ENCODE data around the gene BLCAP.

Gene BLCAP

GRCh38 chr20:37531856-37532255 lies 4.2 kb upstream of the BLCAP start:
- H3K36me3 ChIP-seq, result no peaks in the 10 kb centered on the region
- peaks cover 36% of the 10 kb centered on the region for H3K4me1 ChIP-seq
- H3K4me3 ChIP-seq, result no peak overlapping the region
- no peak overlapping the region for H3K4me2 ChIP-seq
- H3K9ac ChIP-seq, result no peak overlapping the region
- H3K27ac ChIP-seq, result no peak overlapping the region
- peaks cover 3% of the 10 kb centered on the region for H4K20me1 ChIP-seq
- TF ChIP-seq Cebpa-rat (IDR thresholded peaks at IDR 0.05), result no peak
- peaks cover 3% of the 10 kb centered on the region; the same call in 1 of the 2 replicates for H3K27me3 ChIP-seq
- H3K9me3 ChIP-seq, result no peaks in the 10 kb centered on the region

- Histone ChIP-seq H3K27ac (no peak overlapping the region), H3K36me3 (no peaks in the 10 kb centered on the region), H3K9me3 (no peaks in the 10 kb centered on the region), H3K9ac (no peak overlapping the region), H4K20me1 (peaks cover 14% of the 10 kb centered on the region), H3K4me2 (no peak overlapping the region), H3K27me3 (peaks cover 12% of the 10 kb centered on the region; the same call in 1 of the 2 replicates), H3K4me1 (peaks cover 48% of the 10 kb centered on the region), H3K4me3 (no peak overlapping the region)
- TF ChIP-seq Cebpa-rat (IDR thresholded peaks at IDR 0.05), result no peak
These were observed 3.0 kb upstream of the BLCAP start for GRCh38 chr20:37530696-37531095.

- Histone ChIP-seq H3K4me1 (peaks cover 54% of the 10 kb centered on the region), H3K27ac (no peak overlapping the region), H3K9me3 (no peaks in the 10 kb centered on the region), H3K4me2 (no peak overlapping the region), H3K4me3 (no peak overlapping the region), H3K9ac (no peak overlapping the region), H4K20me1 (peaks cover 20% of the 10 kb centered on the region), H3K27me3 (peaks cover 18% of the 10 kb centered on the region; the same call in 1 of the 2 replicates), H3K36me3 (no peaks in the 10 kb centered on the region)
- no peak for TF ChIP-seq Cebpa-rat (IDR thresholded peaks at IDR 0.05)
These were observed 2.4 kb upstream of the BLCAP start for GRCh38 chr20:37529968-37530600.

GRCh38 chr20:37529214-37529967 lies 1.7 kb upstream of the BLCAP start:
- H3K4me2 ChIP-seq, result no peak overlapping the region
- no peak overlapping the region for H3K27ac ChIP-seq
- H3K4me3 ChIP-seq, result no peak overlapping the region

GRCh38 chr20:37528446-37529213 lies 954 bp upstream of the BLCAP start:
- no peaks in the 10 kb centered on the region for H3K9me3 ChIP-seq
- peaks cover 35% of the 10 kb centered on the region for H4K20me1 ChIP-seq
- peak overlapping the region; percentile 94 for H3K4me3 ChIP-seq
- H3K4me2 ChIP-seq, result peak overlapping the region; percentile 99
- peak overlapping the region; percentile 99 for H3K27ac ChIP-seq
- peak overlapping the region; percentile 96 for H3K9ac ChIP-seq
- H3K36me3 ChIP-seq, result no peaks in the 10 kb centered on the region
- TF ChIP-seq Cebpa-rat (IDR thresholded peaks at IDR 0.05), result no peak
- H3K4me1 ChIP-seq, result peaks cover 42% of the 10 kb centered on the region
- H3K27me3 ChIP-seq, result peaks cover 30% of the 10 kb centered on the region; the same call in 1 of the 2 replicates

More at GRCh38 chr20:37529214-37529967, 1.7 kb upstream of the BLCAP start:
- Histone ChIP-seq H4K20me1 (peaks cover 27% of the 10 kb centered on the region), H3K36me3 (no peaks in the 10 kb centered on the region), H3K4me1 (peaks cover 50% of the 10 kb centered on the region), H3K9ac (no peak overlapping the region), H3K27me3 (peaks cover 25% of the 10 kb centered on the region; the same call in 1 of the 2 replicates), H3K9me3 (no peaks in the 10 kb centered on the region)
- TF ChIP-seq Cebpa-rat (IDR thresholded peaks at IDR 0.05), result no peak

- TF ChIP-seq Cebpa-rat (IDR thresholded peaks at IDR 0.05), result no peak
- Histone ChIP-seq H3K4me1 (peaks cover 30% of the 10 kb centered on the region), H3K27me3 (peaks cover 30% of the 10 kb centered on the region; the same call in 1 of the 2 replicates), H3K27ac (peak overlapping the region; percentile 99), H3K9me3 (peaks cover under 1% of the 10 kb centered on the region; the same call in 1 of the 2 replicates), H3K4me3 (peak overlapping the region; percentile 94), H4K20me1 (peaks cover 47% of the 10 kb centered on the region), H3K36me3 (no peaks in the 10 kb centered on the region), H3K9ac (peak overlapping the region; percentile 96), H3K4me2 (peak overlapping the region; percentile 99)
These were observed 638 bp downstream of the BLCAP start for GRCh38 chr20:37526839-37527637.

GRCh38 chr20:37526238-37526838 lies 1.3 kb downstream of the BLCAP start:
- H3K27me3 ChIP-seq, result peaks cover 30% of the 10 kb centered on the region; the same call in 1 of the 2 replicates
- H3K4me3 ChIP-seq, result peak overlapping the region; percentile 94
- H4K20me1 ChIP-seq, result peaks cover 51% of the 10 kb centered on the region
- H3K4me2 ChIP-seq, result peak overlapping the region; percentile 99
- TF ChIP-seq Cebpa-rat (IDR thresholded peaks at IDR 0.05), result no peak
- H3K9ac ChIP-seq, result peak overlapping the region; percentile 96
- peaks cover 7% of the 10 kb centered on the region for H3K9me3 ChIP-seq
- H3K27ac ChIP-seq, result no peak overlapping the region
- peaks cover 30% of the 10 kb centered on the region for H3K4me1 ChIP-seq
- peaks cover 2% of the 10 kb centered on the region for H3K36me3 ChIP-seq

GRCh38 chr20:37525810-37526209 lies 1.9 kb downstream of the BLCAP start:
- Histone ChIP-seq H3K9me3 (peaks cover 12% of the 10 kb centered on the region), H3K9ac (no peak overlapping the region), H3K27ac (no peak overlapping the region), H3K36me3 (peaks cover 8% of the 10 kb centered on the region), H3K4me3 (no peak overlapping the region), H4K20me1 (peaks cover 55% of the 10 kb centered on the region), H3K27me3 (peaks cover 30% of the 10 kb centered on the region; the same call in 1 of the 2 replicates), H3K4me2 (peak overlapping the region; percentile 99), H3K4me1 (peaks cover 30% of the 10 kb centered on the region)
- no peak for TF ChIP-seq Cebpa-rat (IDR thresholded peaks at IDR 0.05)
